Measurements from ENCODE around the gene ATP6V0A1.

- TF ChIP-seq CTCF (IDR thresholded peaks at IDR 0.05) (no peak), POLR2A (IDR thresholded peaks at IDR 0.05) (no peak)
Measured at GRCh38 chr17:42410319-42410685, 48.4 kb upstream of the ATP6V0A1 start.
